HL-60/S4 (cell line): Measurements from ENCODE around the gene ACTL10.

ENCODE experiments used
- in situ Hi-C: fragments of 300-500 bp; cut with MboI; formaldehyde crosslinking; loops from 2 replicates; pipeline ENCODE4 v1.14.3; 2022; ENCODE audit warnings: low sequenced_read_pairs

ACTL10 gene

DNA sequence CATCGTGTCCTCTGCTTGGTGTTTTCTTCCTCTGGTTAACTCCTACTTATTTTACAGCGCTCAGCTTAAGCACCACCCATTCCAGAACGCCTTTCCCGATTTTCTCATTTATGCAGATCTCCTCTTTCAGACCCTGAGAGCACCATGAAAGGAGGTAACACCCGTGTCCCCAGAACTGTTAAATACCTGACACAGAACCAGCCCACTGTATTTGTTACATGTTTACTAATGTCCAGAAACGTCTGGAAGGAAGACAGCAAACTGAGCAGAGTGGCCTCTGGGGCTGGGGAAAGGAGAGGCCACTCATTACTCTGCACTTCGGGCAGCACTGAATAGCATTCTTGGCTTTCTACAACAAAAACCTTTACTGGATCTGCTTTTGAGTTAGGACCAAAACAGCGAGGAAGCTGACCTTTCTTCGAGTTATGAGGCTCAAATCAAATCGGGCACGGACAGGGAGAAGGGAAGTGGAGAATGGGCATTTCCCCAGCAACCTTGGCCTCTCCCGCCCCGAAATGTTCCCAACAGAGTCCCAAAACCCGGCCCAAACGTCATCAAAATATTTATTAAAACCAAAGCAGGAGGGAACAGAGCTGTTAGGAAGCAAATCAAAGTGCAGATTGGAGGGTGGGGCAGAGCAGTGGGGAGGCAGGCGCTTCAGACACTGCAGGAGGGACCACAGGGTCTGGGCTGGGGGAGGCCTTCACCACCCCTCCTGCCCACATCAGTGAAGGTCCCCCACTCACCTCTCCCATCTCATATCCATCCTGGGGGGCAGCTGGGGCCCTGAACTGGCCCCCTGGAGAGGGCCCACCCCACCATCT, 8.6 kb downstream of the ACTL10 start:
- in situ Hi-C loops, result no loop called here

- in situ Hi-C loops, result no loop called here
These were observed 9.4 kb downstream of the ACTL10 start for GRCh38 chr20:33676121-33676520.

GRCh38 chr20:33676652-33677645, 10.2 kb downstream of the ACTL10 start:
- in situ Hi-C loops, result no loop called here

- in situ Hi-C loops, result no loop called here
These were observed 11.4 kb downstream of the ACTL10 start for GRCh38 chr20:33677991-33678702.

DNA sequence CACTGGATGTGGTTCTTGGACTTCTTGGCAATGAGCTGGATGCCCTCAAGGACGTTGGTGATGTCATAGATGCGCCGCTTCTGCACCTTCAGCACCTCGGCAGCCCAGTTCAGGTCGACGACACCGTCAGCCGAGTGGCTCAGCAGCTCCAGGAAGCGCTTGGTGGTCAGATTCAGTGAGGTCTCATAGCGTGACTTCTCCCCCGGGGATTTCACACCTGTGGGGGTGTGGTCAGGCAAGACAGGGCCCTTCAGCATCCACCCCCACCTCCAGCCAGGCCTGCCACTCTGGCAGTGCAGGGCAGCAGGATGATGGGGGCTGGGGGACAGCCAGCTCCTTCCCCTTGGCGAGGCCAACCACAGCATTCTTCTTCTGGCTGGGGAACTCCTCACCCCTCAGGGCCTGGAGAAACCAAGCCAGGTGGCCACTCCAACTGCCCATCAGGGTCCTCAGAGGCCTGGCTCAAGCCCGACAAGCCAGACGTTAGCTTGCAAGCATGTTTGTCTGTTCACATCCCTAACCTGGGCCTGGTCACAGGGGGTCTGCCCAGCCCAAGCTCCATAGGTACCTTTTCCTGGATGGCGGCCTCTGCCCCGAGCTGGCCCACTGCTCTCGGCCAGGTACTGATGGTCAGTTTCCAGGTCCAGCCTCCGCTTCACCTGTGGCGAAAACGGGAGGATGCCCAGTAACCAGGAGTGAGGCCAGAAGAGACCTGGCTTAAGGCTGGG, 13.2 kb downstream of the ACTL10 start:
- in situ Hi-C loops, result no loop called here

DNA sequence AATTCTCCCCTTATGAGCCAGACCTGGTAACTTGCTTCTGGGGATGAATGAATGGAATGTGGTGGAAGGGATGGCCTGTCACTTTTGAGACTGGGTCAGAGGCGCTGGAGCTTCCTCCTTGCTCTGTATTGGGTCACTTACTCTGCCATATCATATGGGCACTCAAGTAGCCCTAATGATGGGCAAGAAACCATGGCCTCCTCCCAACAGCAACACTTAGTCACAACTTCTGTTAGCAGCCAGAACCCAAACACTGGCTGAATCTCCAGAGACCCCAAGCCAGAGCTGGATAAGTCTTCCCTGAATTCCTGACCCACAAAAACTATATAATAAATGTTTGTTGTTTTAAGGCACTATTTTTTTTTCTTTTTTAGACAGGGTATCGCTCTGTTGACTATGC, 13.9 kb downstream of the ACTL10 start:
- in situ Hi-C loops, result no loop called here

GRCh38 chr20:33681288-33681687, 14.5 kb downstream of the ACTL10 start:
- in situ Hi-C loops, result no loop called here

DNA sequence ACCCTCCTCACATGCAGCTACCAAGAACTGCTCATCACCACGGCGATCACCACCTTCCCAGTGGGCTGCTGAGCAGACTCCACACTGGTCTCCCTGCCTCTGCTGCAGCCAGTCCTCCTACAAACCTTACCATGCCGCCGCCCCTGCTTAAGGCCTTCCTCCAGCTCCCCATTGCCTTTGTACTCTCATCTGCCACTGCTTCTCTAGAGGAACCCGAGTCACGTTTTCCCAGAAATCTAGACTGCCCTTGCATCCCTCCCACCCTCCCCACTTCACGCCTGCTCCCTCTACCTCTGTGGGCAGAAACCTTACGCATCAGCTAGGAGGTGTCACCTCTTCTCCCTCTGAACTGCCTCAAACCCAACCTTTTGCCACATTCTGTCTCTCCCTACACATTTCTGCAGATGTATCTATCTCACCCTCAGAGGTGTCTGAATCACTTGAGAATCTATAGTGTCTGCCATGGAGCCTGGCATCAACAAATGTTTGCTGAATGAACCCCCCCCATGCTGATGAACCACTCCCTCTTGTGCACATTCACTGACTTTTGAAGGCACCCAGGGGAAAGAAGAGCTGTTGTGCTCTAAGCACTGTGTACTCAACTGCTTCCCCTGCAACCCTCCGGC, 15.1 kb downstream of the ACTL10 start:
- in situ Hi-C loops, result no loop called here

DNA sequence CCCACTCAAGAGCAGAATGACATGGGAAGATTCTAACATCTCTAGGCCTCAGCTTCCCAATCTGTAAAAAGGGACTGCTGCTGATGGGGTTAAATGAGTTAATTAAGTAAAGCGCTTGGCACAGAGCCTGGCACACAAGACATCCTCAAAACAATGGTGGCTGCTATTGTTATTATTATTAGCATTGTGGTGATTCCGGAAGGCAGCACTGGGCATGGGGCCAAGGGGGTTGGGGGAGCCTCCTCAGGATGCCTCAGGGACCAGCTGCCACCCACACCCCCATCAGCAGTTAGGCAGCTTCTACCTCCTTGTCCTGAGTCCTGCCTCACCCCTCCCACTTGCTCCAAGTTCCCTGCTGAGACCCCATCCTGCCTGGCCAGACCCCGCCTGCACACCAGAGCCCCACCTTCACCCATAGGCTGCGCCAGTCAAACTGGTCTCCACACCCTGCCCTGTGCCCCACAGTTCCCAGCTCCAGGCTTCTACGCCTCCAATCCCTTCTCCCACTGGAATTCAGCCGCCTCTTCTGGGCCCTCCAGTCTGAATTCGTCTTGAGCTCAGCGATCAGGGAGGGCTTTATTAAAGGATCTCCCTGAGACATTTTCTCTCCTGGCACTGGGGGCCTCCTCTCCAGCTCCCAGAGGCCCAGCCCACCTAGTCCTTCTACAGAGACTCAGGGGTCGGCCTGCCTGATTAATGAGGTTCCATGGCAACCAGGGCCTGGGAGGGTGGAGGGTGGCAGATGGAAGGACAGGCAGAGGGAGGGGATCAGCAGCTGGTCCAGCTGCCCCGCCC, 18.0 kb downstream of the ACTL10 start:
- in situ Hi-C loops, result no loop called here

GRCh38 chr20:33685328-33686099, 18.8 kb downstream of the ACTL10 start:
- in situ Hi-C loops, result no loop called here

GRCh38 chr20:33686100-33686983, 19.6 kb downstream of the ACTL10 start, which contains the start of gene E2F1:
Gene E2F1 (minus strand): TSS chr20:33686385. CDS start chr20:33686264, 121 bp downstream.
- in situ Hi-C loops, result no loop called here

GRCh38 chr20:33686984-33687366, 20.2 kb downstream of the ACTL10 start:
- in situ Hi-C loops, result no loop called here

DNA sequence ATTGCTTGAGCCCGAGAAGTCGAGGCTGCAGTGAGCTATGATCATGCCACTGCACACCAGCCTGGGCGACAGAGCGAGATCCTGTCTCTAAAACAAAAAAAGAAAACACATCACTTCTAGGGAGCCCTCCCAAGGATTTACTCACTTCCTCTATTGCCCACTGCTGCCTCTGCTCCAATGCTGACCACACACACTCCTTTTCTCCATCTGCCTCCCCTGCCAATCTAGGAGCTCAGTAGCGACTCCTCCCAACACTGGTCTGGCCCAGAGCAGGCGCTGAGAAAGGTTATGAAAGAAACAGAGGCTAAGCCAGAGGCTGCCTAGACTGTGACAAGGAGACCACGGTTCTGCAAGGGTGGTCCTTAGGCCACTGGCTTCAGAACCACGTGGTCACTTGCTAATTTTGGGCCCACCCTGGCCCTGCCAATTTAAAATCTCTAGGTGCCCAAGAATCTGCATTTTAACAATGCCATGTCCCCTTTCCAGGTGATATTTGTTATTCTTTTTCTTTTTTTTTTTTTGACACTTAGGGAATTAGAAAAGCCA, 20.7 kb downstream of the ACTL10 start:
- in situ Hi-C loops, result no loop called here

GRCh38 chr20:33687993-33688937, 21.5 kb downstream of the ACTL10 start:
- in situ Hi-C loops, result no loop called here

DNA sequence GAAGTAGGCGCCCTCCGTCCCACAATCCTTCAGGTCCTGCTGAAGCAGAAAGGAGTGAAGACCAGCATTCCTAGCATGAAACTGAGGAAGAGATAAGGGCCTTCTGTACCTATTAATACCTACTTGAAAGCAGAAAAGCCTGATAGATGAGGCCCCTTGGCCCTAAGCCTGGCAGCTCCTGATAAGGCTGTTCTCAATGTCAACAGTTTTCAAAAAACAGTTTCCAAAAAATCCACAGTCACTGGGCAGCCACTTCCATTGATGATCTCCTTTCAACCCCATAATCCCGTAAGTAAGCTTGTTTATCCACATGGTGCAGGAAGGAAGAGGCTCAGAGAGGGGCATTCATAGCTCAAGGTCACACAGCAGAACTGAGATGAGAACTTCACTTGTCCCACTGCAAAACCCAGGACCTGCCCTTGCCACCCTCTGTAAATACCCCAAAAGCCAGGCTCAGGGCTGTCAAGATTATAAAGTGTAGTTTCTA, 22.2 kb downstream of the ACTL10 start:
- in situ Hi-C loops, result no loop called here

GRCh38 chr20:33689493-33689892, 22.8 kb downstream of the ACTL10 start:
- in situ Hi-C loops, result no loop called here
